Measurements from ENCODE around the gene RAI1. TPM values are rescaled to one million over a fixed set of nuclear protein-coding genes. Genes with fewer than 3 reads are reported as not detected.

RAI1 gene
- total RNA-seq, 4 donors from 2014 or later, result 12.8 to 51.2 (median 47.6) TPM

- Histone ChIP-seq H3K4me1 (peaks cover 0 to 52% (median 6%) of the 10 kb centered on the region in 4 donors), H3K27ac (no peak overlapping the region)
- DNase-seq, result no peak
Observed at GRCh38 chr17:17817552-17817947, 136.3 kb downstream of the RAI1 start.

GRCh38 chr17:17818088-17818526 is 136.8 kb downstream of the RAI1 start:
- Histone ChIP-seq H3K4me1 (peaks cover 3 to 56% (median 9%) of the 10 kb centered on the region in 4 donors), H3K9me3 (no peaks in the 10 kb centered on the region), H3K27ac (peak overlapping the region in 1 of 4 donors; percentile 14), H3K4me3 (no peak overlapping the region), H3K36me3 (peaks cover 0 to 70% (median 0%) of the 10 kb centered on the region in 3 donors), H3K27me3 (no peaks in the 10 kb centered on the region)
- DNase-seq, result peak in 1 of 3 donors; percentile 84
- TF ChIP-seq CTCF (IDR thresholded peaks at IDR 0.05) (no peak), POLR2A (IDR thresholded peaks at IDR 0.05) (no peak)

More at GRCh38 chr17:17817552-17817947, 136.3 kb downstream of the RAI1 start:
- TF ChIP-seq POLR2A (IDR thresholded peaks at IDR 0.05), result no peak
- no peak for TF ChIP-seq CTCF (IDR thresholded peaks at IDR 0.05)
- Histone ChIP-seq H3K27me3 (no peaks in the 10 kb centered on the region), H3K36me3 (peaks cover 0 to 76% (median 0%) of the 10 kb centered on the region in 3 donors), H3K9me3 (no peaks in the 10 kb centered on the region), H3K4me3 (no peak overlapping the region)

- no peak overlapping the region for H3K4me3 ChIP-seq
- no peak for TF ChIP-seq CTCF (IDR thresholded peaks at IDR 0.05)
- TF ChIP-seq POLR2A (IDR thresholded peaks at IDR 0.05), result no peak
- peaks cover 0 to 60% (median 0%) of the 10 kb centered on the region in 3 donors for H3K36me3 ChIP-seq
- peaks cover 5 to 62% (median 14%) of the 10 kb centered on the region in 4 donors for H3K4me1 ChIP-seq
- H3K9me3 ChIP-seq, result no peaks in the 10 kb centered on the region
- no peaks in the 10 kb centered on the region for H3K27me3 ChIP-seq
- H3K27ac ChIP-seq, result peak overlapping the region in 1 of 4 donors; percentile 29
- no peak for DNase-seq
Observed at GRCh38 chr17:17819111-17819510, 137.9 kb downstream of the RAI1 start.

- H3K4me1 ChIP-seq, result peaks cover 7 to 67% (median 18%) of the 10 kb centered on the region in 4 donors
- peaks cover 0 to 56% (median 0%) of the 10 kb centered on the region in 3 donors for H3K36me3 ChIP-seq
- H3K27me3 ChIP-seq, result no peaks in the 10 kb centered on the region
- TF ChIP-seq CTCF (IDR thresholded peaks at IDR 0.05) (no peak), POLR2A (IDR thresholded peaks at IDR 0.05) (no peak)
- no peaks in the 10 kb centered on the region for H3K9me3 ChIP-seq
- H3K4me3 ChIP-seq, result no peak overlapping the region
- peak; percentile 48 to 89 (median 83) for DNase-seq
- peak overlapping the region in 2 of 4 donors; percentile 19 to 29 for H3K27ac ChIP-seq
Observed at GRCh38 chr17:17819561-17819995, 138.3 kb downstream of the RAI1 start.

DNA sequence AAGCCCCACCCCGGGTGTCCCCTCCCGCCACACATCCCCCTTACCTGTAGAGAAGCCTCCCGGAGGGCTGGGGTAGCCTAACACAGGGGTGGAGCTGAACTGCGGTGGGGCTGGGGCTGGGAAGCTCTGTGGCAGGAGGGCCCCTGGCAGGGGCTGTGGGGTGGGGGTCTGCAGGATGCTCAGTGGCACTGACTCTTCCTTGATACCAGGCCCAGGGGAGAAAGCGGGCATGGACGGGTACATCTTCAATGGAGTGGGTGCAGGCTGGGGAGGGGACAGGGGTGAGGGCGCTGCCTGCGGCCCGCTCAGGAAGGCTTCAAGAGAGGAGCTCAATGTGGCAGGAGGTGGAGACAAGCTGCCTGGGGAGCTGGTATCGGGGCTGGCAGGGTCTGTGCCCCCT is 138.8 kb downstream of the RAI1 start:
- no peak for TF ChIP-seq POLR2A (IDR thresholded peaks at IDR 0.05)
- TF ChIP-seq CTCF (IDR thresholded peaks at IDR 0.05), result no peak
- Histone ChIP-seq H3K27ac (peak overlapping the region in 3 of 4 donors; percentile 19 to 29 (median 25)), H3K4me3 (no peak overlapping the region), H3K9me3 (no peaks in the 10 kb centered on the region), H3K4me1 (peaks cover 12 to 71% (median 22%) of the 10 kb centered on the region in 4 donors), H3K36me3 (peaks cover 0 to 51% (median 0%) of the 10 kb centered on the region in 3 donors), H3K27me3 (no peaks in the 10 kb centered on the region)
- no peak for DNase-seq
